Pancreas (tissue), 10 donors: ENCODE data around the gene ROBO1. TPM values are rescaled to one million over a fixed set of nuclear protein-coding genes. Genes with fewer than 3 reads are reported as not detected.

ENCODE experiments used
- ATAC-seq, 4 donors: fragments of 200-7000 bp; cut with Tn5 transposase; one replicate each; pipeline versions ENCODE4 v1.8.0 to v1.9.1; 2020; ENCODE audit warnings: mild to moderate bottlenecking in 4 of 4, moderate library complexity in 4 of 4
- DNase-seq, 6 donors: peaks; one replicate each; pipeline ENCODE4 v3.0.0-alpha.2; 2020
- FAIRE-seq: peaks from 2 replicates; lab custom pipeline; 2012; peaks lifted over from hg19 to GRCh38; lab: Jason Lieb, UNC
- H3K27ac ChIP-seq, 4 donors: fragments of 200-600 bp; sonication (generic); 1 replicate in 3 of 4; 2 replicates in 1 of 4; pipeline versions ENCODE4 v1.5.0 to v1.8.0; 2020
- H3K27me3 ChIP-seq, 4 donors: fragments of 200-600 bp; one replicate each; pipeline ENCODE4 v1.8.0; 2021
- H3K36me3 ChIP-seq, 3 donors: fragments of 200-600 bp; sonication (generic) in 1 of 3; one replicate each; pipeline versions ENCODE4 v1.5.0 to v1.8.0; 2020 to 2021
- H3K4me1 ChIP-seq, 3 donors: fragments of 200-600 bp; one replicate each; pipeline ENCODE4 v1.8.0; 2021
- H3K4me3 ChIP-seq, 4 donors: fragments of 200-600 bp; sonication (generic) in 2 of 4; one replicate each; pipeline versions ENCODE4 v1.5.0 to v1.8.0; 2020 to 2021
- H3K9me3 ChIP-seq, 4 donors: fragments of 200-600 bp; one replicate each; pipeline ENCODE4 v1.8.0; 2021
- WGBS, 2 donors: extraction: QIAGEN DNeasy Blood & Tissue Kit; methylation state at CpG; one replicate each; pipeline ENCODE4 v1.1.7; 2013; 5-methylcytosine and 5-hydroxymethylcytosine counted together
- intact Hi-C, 3 donors: fragments of 100-400 bp; cut with DNase I; formaldehyde crosslinking; loops; one replicate each; pipeline versions ENCODE4 v1.11.1 to v1.14.2; 2022
- polyA plus RNA-seq, 2 donors: library from polyadenylated mRNA; stranded (reverse); fragments of 200-250 nt; gene quantifications; one replicate each; pipeline ENCODE4 v1.2.3, GENCODE V29; 2013
- total RNA-seq, 6 donors: library from RNA; stranded (reverse); fragmentation: NEBNext Ultra II Directional in 4 of 6; extraction: Animal tissue kit (Norgen Biotek cat#: 25700) in 4 of 6; gene quantifications; one replicate each; pipeline versions ENCODE4 v1.2.1 to v1.2.4, GENCODE V29; 2021 to 2023
- TF ChIP-seq, protein P1 (sequence below), 4 donors: fragments of 200-600 bp; sonication (generic) in 3 of 4; IDR thresholded peaks; one replicate each; pipeline versions ENCODE4 v1.5.0 to v1.8.0; 2021; ENCODE audit warnings: antibody characterized with exemption in 4 of 4
- donor health status: healthy with polysubstance abuse.
- donor health status: DM: no; HTN: no; CAD: no; lungs with moderate emphysema.
- donor health status: DM: no; HTN: no; CAD: no.
- donor health status: control.
- donor health status: control.
- donor health status: Bipolar disorder and iron deficiency.
- donor health status: DM: yes; HTN: yes; CAD: no.
- donor health status: DM: no; HTN: no; CAD: no.
- donor health status: DM: no; HTN: no; CAD: no.
- donor health status: DM: yes; HTN: yes; CAD: no.

The ROBO1 gene
- total and polyA plus RNA-seq, 8 donors: 0.51 to 8.5 (median 2.8) TPM

DNA sequence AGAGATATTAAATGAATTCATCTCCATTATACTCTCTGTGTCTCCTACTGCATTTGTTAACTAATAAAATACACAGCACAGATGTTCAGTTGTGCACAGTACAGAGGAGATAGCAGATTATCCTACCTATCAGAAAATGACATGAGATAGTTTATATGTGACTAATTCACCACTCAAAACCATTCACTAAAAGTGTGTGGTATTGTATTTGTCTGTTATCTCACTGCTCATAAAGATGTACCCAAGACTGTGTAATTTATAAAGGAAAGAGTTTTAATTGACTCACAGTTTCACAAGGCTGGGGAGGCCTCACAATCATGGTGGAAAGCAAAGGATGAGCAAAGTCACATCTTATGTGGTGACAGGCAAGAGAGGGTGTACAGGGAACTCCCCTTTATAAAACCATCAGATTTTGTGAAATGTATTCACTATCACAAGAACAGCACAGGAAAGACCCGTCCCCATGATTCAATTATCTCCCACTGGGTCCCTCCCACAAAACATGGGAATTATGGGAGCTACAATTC is 936.3 kb downstream of the ROBO1 start:
- no peak for ATAC-seq
- intact Hi-C loops: no loop called here
- no peak overlapping the region for H3K27ac ChIP-seq
- no peak for DNase-seq
- no peaks in the 10 kb centered on the region for H3K36me3 ChIP-seq
- FAIRE-seq: no peak
- no peaks in the 10 kb centered on the region for H3K4me1 ChIP-seq
- H3K27me3 ChIP-seq: no peaks in the 10 kb centered on the region
- H3K4me3 ChIP-seq: no peak overlapping the region
- WGBS, 2 donors: 31 to 69% methylated on average over 1 of the region's 1 CpG
- H3K9me3 ChIP-seq: no peaks in the 10 kb centered on the region
- TF ChIP-seq, protein P1, sequence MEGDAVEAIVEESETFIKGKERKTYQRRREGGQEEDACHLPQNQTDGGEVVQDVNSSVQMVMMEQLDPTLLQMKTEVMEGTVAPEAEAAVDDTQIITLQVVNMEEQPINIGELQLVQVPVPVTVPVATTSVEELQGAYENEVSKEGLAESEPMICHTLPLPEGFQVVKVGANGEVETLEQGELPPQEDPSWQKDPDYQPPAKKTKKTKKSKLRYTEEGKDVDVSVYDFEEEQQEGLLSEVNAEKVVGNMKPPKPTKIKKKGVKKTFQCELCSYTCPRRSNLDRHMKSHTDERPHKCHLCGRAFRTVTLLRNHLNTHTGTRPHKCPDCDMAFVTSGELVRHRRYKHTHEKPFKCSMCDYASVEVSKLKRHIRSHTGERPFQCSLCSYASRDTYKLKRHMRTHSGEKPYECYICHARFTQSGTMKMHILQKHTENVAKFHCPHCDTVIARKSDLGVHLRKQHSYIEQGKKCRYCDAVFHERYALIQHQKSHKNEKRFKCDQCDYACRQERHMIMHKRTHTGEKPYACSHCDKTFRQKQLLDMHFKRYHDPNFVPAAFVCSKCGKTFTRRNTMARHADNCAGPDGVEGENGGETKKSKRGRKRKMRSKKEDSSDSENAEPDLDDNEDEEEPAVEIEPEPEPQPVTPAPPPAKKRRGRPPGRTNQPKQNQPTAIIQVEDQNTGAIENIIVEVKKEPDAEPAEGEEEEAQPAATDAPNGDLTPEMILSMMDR (IDR thresholded peaks at IDR 0.05): no peak

- Histone ChIP-seq H3K9me3 (no peaks in the 10 kb centered on the region), H3K4me3 (no peak overlapping the region), H3K27me3 (no peaks in the 10 kb centered on the region), H3K27ac (no peak overlapping the region), H3K36me3 (no peaks in the 10 kb centered on the region), H3K4me1 (no peaks in the 10 kb centered on the region)
- FAIRE-seq (no peak), DNase-seq (no peak), ATAC-seq (no peak)
- TF ChIP-seq, protein P1 (IDR thresholded peaks at IDR 0.05): no peak
- intact Hi-C loops: no loop called here
- 37 to 66% methylated on average over 5 of the region's 5 CpGs for WGBS, 2 donors
These were observed 937.3 kb downstream of the ROBO1 start for GRCh38 chr3:78830470-78830869.

- no peak for ATAC-seq
- Histone ChIP-seq H3K27ac (no peak overlapping the region), H3K4me1 (no peaks in the 10 kb centered on the region), H3K36me3 (no peaks in the 10 kb centered on the region), H3K27me3 (no peaks in the 10 kb centered on the region), H3K9me3 (no peaks in the 10 kb centered on the region), H3K4me3 (no peak overlapping the region)
- no peak for FAIRE-seq
- TF ChIP-seq, protein P1 (IDR thresholded peaks at IDR 0.05): no peak
- intact Hi-C loops: no loop called here
- no peak for DNase-seq
- WGBS, 2 donors: 62 to 83% methylated on average over 4 of the region's 4 CpGs
These were observed 940.2 kb downstream of the ROBO1 start for GRCh38 chr3:78827618-78828017.

GRCh38 chr3:78825858-78826215 is 942.0 kb downstream of the ROBO1 start:
- Histone ChIP-seq H3K4me1 (no peaks in the 10 kb centered on the region), H3K27ac (no peak overlapping the region), H3K27me3 (no peaks in the 10 kb centered on the region), H3K36me3 (no peaks in the 10 kb centered on the region), H3K9me3 (no peaks in the 10 kb centered on the region), H3K4me3 (no peak overlapping the region)
- ATAC-seq: no peak
- no peak for FAIRE-seq
- TF ChIP-seq, protein P1 (IDR thresholded peaks at IDR 0.05): no peak
- intact Hi-C loops: no loop called here
- DNase-seq: no peak

DNA sequence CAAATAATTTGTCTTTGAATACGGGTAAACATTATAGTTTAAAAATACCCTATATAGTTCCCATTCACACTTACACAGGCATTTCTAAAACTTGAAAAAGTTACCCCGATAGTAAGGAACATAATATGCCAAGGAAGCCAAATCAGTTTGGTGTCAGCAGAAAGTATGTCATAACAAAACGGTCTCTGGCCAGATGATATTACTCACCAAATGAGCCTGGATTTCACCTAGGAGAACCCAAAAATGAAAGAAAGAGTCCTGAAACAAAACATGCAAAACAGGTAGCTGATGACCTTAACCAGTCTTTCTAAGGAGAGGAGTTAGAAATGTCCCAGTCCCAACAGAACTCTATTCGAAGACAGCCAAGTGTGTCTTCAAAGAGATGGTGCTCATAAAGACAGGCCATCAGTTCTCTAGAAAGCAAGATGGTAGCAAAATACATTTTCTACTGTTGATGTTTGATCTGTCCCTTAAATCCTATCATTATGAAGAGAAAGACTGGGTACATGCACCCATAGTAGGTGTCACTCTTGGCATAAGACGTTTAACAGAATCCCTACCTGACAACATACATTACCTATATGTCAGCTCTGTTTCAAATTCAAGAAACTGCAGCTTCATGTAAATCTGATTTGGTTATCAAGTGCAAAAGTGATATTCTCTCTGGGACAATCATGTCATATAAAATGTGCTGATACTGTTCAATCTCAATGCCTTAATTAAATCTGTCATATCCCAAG is 942.5 kb downstream of the ROBO1 start:
- FAIRE-seq: no peak

More for the DNA sequence above, 942.5 kb downstream of the ROBO1 start:
- no peak overlapping the region for H3K27ac ChIP-seq
- H3K4me1 ChIP-seq: no peaks in the 10 kb centered on the region
- DNase-seq (no peak), ATAC-seq (no peak)
- no peaks in the 10 kb centered on the region for H3K9me3 ChIP-seq
- TF ChIP-seq, protein P1 (IDR thresholded peaks at IDR 0.05): no peak
- WGBS, 2 donors: 58 to 66% methylated on average over 5 of the region's 5 CpGs
- H3K36me3 ChIP-seq: no peaks in the 10 kb centered on the region
- H3K27me3 ChIP-seq: no peaks in the 10 kb centered on the region
- intact Hi-C loops: no loop called here
- H3K4me3 ChIP-seq: no peak overlapping the region
